Hematopoietic multipotent progenitor cell treated with erythropoietin and hydrocortisone succinate and interleukin-3 and kit ligand, for 17 days (in vitro differentiated cells): ENCODE results near the gene SHISAL2A.
A peak's percentile ranks its signal among the peaks of the same experiment; 100 is the strongest.

Experiments
- DNase-seq: peaks from one replicate; pipeline ENCODE4 v3.0.0-alpha.2; 2015; ENCODE audit warnings: low spot score

Gene SHISAL2A

GRCh38 chr1:52632732-52633290 lies at the start of gene SHISAL2A:
Gene SHISAL2A (plus strand): TSS chr1:52633168. CDS start chr1:52633494, 326 bp downstream.
- DNase-seq: no peak

- DNase-seq: no peak
Observed at GRCh38 chr1:52585474-52585873, 47.5 kb upstream of the SHISAL2A start.

GRCh38 chr1:52588027-52588426 lies 44.9 kb upstream of the SHISAL2A start:
- DNase-seq: no peak

DNA sequence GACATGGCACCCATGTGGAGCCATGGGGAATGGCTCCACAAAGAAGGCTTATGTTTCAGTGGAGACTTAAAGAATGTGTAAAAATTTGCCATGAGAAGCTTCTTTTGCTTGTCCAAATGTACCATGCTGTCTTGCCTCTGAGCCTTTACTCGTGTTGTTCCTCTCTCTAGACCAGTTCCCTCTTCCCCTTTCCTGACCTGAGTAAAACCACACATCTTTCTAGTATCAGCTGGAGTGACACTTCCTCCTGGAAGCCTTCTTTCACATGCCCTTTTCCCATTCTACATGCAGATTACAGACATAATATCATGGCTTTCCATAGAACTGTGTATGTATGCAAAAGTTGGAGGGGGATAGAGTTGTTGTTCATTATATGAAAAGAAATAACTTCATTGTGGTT lies 44.4 kb upstream of the SHISAL2A start:
- DNase-seq: no peak

GRCh38 chr1:52590266-52590665 lies 42.7 kb upstream of the SHISAL2A start:
- DNase-seq: no peak

DNA sequence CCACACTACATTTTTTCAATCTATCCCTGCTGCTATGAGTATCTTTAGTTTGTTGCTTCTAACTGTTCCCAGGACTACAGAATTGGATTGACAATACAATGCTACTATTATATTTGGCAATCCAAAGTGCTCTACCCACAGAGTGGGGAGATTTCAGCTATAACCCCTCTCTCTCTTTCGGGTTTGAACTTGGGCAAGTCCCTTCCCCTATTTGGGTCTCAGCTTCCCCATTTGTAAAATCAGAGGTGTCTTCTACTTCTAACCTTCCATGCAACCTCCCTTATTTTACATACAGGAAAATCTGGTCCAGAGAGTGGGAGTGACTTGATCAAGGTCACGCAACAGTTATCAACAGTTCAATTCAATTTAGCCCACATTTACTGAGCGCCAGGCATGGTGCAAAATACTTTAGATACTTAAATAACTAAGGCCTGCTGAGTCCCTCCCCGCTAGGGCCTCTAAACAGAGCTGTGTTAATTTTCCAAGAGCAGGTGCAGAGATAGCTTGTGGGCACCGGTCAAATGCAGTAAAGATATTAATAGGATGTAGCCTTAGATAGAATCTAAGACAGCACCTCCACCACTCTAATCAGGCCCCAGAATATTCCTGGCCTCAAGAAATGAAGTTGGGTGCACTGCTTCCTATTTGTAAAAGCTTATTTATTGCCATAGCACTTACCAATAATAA lies 40.2 kb upstream of the SHISAL2A start:
- DNase-seq: no peak

DNA sequence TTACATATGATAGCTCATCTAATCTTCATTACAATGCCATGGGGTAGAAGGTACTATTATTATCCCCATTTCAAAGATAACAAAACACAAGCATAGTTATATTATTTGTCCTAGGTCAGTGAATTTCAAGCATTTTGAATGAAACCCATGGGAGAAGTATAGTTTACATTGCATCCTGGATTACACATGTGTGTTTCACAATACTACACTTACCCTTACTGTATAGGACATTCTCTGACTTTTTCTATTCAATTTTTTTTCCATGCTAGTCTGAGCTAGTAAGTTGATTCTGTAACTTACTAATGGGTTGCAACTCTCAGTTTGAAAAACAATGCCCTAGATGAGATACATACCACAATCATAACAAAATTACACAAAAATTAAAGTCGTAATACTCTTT lies 39.5 kb upstream of the SHISAL2A start:
- DNase-seq: no peak

DNA sequence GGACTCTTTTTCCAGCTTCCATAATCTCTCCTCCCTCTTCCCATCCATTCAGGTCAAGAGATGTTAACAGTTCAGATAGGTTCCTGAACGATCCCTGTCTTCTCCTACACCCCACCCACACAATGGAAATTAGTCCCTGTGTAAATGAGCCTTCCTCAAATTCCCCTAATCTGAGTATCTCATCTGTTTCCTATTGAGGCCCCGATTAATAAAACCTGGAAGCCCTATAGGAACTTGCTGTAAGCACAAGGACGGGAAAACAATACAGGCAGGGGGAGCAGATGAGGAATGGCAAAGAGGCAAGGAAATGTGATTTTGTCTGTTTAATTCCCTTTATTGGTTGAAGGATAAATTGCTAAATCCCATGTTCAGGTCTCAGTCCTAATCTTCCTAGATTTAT lies 37.9 kb upstream of the SHISAL2A start:
- DNase-seq: no peak

DNA sequence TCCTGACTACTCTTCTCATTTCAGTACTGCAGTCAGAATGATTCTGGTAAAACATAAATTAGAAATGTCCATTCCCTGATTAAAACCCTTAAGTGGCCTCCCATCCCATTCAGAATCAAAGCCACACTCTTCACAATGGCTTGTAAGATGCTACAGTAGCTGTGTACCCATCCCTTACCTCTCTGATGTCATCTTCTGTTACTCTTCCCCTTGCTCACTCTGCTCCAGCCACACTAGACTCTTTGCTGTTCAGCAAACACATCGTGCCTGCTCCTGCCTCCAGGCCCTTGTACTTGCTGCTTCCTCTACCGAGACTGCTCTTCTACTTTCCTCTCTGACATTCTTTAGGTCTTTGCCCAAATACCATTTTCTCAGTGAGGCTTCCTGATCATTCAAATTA lies 35.1 kb upstream of the SHISAL2A start:
- no peak for DNase-seq

GRCh38 chr1:52598729-52599128 lies 34.2 kb upstream of the SHISAL2A start:
- no peak for DNase-seq

DNA sequence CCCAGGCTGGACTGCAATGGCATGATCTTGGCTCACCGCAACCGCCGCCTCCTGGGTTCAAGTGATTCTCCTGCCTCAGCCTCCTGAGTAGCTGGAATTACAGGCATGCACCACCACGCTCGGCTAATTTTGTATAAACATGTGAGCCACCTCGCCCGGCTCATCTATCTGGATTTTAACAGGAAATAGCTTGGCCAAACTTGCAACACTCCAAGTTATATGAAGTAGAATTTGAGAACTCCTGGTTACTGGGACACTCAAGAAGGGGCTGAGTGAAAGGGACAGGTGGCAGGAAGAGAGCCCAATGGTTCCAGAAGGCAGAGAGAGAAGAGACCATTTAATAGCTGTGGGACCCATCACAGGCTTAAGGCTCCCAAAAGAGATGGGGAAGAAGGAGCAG lies 33.7 kb upstream of the SHISAL2A start:
- DNase-seq: no peak

- no peak for DNase-seq
Observed at GRCh38 chr1:52600533-52601179, 32.3 kb upstream of the SHISAL2A start.

GRCh38 chr1:52601519-52601918 lies 31.4 kb upstream of the SHISAL2A start:
- DNase-seq: no peak

GRCh38 chr1:52601991-52602855 lies 30.7 kb upstream of the SHISAL2A start, which contains the start of gene GPX7:
Gene GPX7 (plus strand): TSS chr1:52602371. CDS start chr1:52602410, 39 bp downstream.
- no peak for DNase-seq

GRCh38 chr1:52602856-52603600 lies 29.9 kb upstream of the SHISAL2A start:
- DNase-seq: no peak

DNA sequence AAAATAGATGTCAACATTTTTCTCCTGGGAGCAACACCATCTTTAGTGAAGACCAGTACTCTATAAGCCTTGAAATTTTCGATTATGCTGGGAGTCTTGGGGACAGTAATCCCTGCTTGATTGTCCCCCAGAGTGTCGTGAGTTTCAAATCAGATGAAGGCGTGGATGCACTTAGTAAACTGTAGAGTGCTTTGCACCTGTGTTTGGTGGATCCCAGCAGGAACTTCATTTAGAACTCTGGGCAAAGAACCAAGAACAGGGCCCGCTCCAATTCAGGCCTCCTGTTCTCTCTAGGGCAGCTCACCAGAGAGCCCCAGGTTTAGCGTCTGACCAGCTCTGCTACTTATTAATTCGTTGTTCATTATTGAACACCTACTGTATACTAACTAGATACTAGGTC lies 29.3 kb upstream of the SHISAL2A start:
- no peak for DNase-seq

DNA sequence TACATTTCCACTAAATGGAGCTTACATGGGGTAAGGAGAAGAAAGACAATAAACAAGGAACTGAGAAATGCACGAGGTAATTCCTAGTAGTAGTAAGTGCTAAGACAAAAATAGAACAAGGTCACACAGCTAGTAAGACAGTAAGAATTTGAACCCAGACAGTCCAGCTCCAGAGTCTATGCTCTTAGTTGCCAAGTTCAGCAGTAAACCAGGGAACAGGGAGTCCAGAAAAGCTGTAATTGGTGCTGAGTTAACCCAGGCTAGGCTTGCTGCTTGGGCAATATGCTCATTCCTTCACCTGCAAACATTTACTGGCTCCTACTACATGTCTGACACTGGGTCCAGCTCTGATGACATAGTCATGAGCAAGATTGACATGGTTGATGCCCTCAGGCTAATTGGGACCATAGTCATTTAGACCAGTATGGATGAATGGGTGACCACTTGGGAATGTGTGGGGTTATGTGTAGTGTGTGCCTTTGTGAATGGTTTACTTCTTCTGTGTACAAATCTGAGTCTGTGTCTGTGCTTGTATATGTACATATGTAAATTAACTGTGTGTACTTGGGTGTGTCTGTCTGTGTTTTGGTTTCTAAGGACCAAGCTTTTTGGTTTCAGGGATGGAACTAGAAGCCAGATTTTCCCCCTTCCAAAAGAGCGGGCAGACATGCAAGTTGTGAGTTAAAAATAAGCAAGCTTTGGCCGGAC lies 28.8 kb upstream of the SHISAL2A start:
- DNase-seq: no peak

DNA sequence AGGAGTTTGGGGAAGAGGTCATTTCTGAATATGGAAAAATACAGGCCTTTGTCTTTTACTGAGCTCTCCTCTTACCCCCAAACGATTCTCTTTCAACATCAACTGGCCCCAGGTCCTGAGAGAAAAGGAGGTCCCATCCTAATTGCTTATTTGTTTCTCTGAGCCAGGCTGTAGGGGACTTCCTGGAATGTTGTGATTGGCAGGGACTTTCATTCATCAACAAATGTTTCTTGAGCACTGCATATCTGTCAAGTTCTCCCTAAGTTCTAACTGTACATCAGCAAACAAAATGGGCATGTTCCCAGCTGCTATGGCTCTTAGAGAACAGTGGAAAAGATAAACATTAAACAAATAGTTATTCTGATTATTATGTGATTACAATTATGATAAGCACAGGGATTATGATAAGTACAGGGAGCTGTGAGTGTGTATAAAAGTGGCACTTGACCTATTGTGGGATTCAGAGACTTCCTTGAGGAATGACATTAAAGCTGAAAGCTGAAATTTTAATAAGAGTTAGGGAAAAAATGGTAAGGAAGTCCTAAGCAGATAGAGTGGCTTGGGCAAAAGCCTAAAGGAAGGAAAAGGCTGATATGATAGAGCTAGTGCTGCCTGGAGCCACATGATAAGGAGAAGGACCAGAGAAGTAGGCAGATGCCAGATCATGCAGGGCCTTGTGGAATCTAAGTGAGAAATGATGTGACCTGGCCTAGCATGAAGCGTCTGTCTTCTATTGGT lies 19.2 kb upstream of the SHISAL2A start:
- DNase-seq: peak; percentile 19

DNA sequence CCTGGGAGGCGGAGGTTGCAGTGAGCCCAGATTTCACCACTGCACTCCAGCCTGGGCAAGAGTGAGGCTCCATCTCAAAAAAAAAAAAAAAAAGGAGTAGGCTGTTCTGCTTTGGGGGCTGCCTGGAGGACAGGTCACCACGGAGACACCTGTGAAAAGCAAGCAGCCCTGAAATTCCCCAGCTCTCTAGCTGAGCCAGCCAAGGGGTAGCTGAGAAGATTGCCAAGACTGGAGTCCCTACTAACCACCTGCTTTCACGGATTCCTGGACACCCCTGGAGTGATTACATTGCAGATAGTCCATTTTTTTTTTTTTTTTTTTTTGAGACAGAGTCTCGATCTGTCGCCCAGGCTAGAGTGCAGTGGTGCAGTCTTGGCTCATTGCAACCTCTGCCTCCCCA lies 18.3 kb upstream of the SHISAL2A start:
- no peak for DNase-seq

DNA sequence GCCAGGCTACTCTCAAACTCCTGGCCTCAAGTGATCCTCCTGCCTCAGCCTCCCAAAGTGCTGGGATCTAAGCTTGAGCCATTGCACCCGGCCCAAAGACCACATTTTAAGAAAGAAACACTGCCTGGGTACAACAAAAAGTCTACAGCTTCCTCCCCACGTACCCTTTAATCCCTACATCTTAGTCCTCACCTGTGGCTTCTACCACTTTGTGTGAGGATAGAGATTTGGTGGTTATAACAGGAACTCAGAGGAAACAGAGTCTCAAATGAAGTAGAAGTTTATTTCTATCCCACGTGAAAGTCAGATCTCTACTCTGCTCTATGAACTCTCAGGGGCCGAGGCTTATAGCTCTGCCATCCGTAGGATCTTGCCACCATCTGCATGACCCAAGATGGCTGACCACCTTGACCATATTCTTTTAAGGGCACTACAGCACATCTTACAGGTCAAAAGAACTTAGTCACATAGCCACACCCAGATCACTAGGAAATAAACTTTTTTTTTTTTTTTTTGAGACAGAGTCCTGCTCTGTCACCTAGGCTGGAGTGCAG lies 17.4 kb upstream of the SHISAL2A start:
- no peak for DNase-seq
